Activated CD8-positive, alpha-beta memory T cell treated with anti-CD3 and anti-CD28 coated beads for 48 hours (primary cell): ENCODE results near the gene PCGF1.

ENCODE experiments used
- DNase-seq, 3 experiments: peaks; one replicate each; pipeline ENCODE4 v3.0.0-alpha.2; 2020; ENCODE audit warnings: low read depth in 2 of 3, low spot score in 2 of 3

PCGF1 gene

GRCh38 chr2:74507145-74507925 is at the start of gene PCGF1:
Gene PCGF1, minus strand, starts transcription at chr2:74507695. Its CDS starts 27 bp downstream, at chr2:74507668.
- peak; percentile 92 to 98 (median 94) for DNase-seq

- no peak for DNase-seq
Observed at GRCh38 chr2:74556831-74557370, 49.4 kb upstream of the PCGF1 start.

GRCh38 chr2:74556159-74556558 is 48.7 kb upstream of the PCGF1 start:
- no peak for DNase-seq

GRCh38 chr2:74555610-74556103 is 48.2 kb upstream of the PCGF1 start:
- no peak for DNase-seq

GRCh38 chr2:74554820-74555531 is 47.5 kb upstream of the PCGF1 start:
- DNase-seq, result no peak

GRCh38 chr2:74553892-74554819 is 46.7 kb upstream of the PCGF1 start, which contains the start of the genes DOK1 and LOXL3:
Gene DOK1, plus strand, starts transcription at chr2:74554720. Its CDS starts 35 bp downstream, at chr2:74554755.
Gene LOXL3, minus strand, starts transcription at chr2:74553942. Its CDS starts 1,308 bp downstream, at chr2:74552634.
- DNase-seq, result peak; percentile 65 to 81 (median 80)

- DNase-seq, result no peak
Observed at GRCh38 chr2:74552914-74553811, 45.7 kb upstream of the PCGF1 start.

GRCh38 chr2:74551942-74552913 is 44.7 kb upstream of the PCGF1 start:
- no peak for DNase-seq

GRCh38 chr2:74551530-74551929 is 44.0 kb upstream of the PCGF1 start:
- no peak for DNase-seq

GRCh38 chr2:74550231-74550630 is 42.7 kb upstream of the PCGF1 start:
- no peak for DNase-seq

GRCh38 chr2:74548900-74549826 is 41.7 kb upstream of the PCGF1 start:
- no peak for DNase-seq

GRCh38 chr2:74548285-74548899 is 40.9 kb upstream of the PCGF1 start:
- no peak for DNase-seq

GRCh38 chr2:74546004-74546403 is 38.5 kb upstream of the PCGF1 start:
- no peak for DNase-seq

- no peak for DNase-seq
Observed at GRCh38 chr2:74544634-74545033, 37.1 kb upstream of the PCGF1 start.

GRCh38 chr2:74542978-74543377 is 35.5 kb upstream of the PCGF1 start:
- no peak for DNase-seq

- DNase-seq, result no peak
Observed at GRCh38 chr2:74540291-74540690, 32.8 kb upstream of the PCGF1 start.

- DNase-seq, result no peak
Observed at GRCh38 chr2:74538881-74539339, 31.4 kb upstream of the PCGF1 start.
